ENCODE data around the gene CD82.

Gene CD82

GRCh38 chr11:44638032-44638431 is 72.6 kb downstream of the CD82 start:
- no peak for TF ChIP-seq PATZ1 (CRISPR knock-in tag; IDR thresholded peaks at IDR 0.05; ENCODE audit: borderline replicate concordance)
- TF ChIP-seq OSR1 (CRISPR knock-in tag; IDR thresholded peaks at IDR 0.05) = no peak
- no peak for TF ChIP-seq ZFP3 (CRISPR knock-in tag; IDR thresholded peaks at IDR 0.05)
- no peak for TF ChIP-seq CREB5 (CRISPR knock-in tag; IDR thresholded peaks at IDR 0.05; ENCODE audit: low read depth)
- no peak for TF ChIP-seq BACH2 (CRISPR knock-in tag; IDR thresholded peaks at IDR 0.05; ENCODE audit: borderline replicate concordance)
- no peak for TF ChIP-seq ZNF565 (CRISPR knock-in tag; conservative IDR thresholded peaks at IDR 0.05; ENCODE audit: low read depth)
- TF ChIP-seq GLIS3 (CRISPR knock-in tag; IDR thresholded peaks at IDR 0.05) = no peak
- no peak for TF ChIP-seq RARB (CRISPR knock-in tag; IDR thresholded peaks at IDR 0.05)
- TF ChIP-seq ESRRG (CRISPR knock-in tag; IDR thresholded peaks at IDR 0.05) = no peak
- no peak for ATAC-seq

GRCh38 chr11:44643217-44643616 is 77.8 kb downstream of the CD82 start:
- ATAC-seq = no peak
- TF ChIP-seq TSHZ2 (CRISPR knock-in tag; IDR thresholded peaks at IDR 0.05) = no peak
- TF ChIP-seq BACH2 (CRISPR knock-in tag; IDR thresholded peaks at IDR 0.05; ENCODE audit: borderline replicate concordance) = no peak
- TF ChIP-seq TCF4 (CRISPR knock-in tag; IDR thresholded peaks at IDR 0.05; ENCODE audit: borderline replicate concordance) = no peak
- TF ChIP-seq ZFP30 (CRISPR knock-in tag; IDR thresholded peaks at IDR 0.05) = no peak
- TF ChIP-seq PPARA (CRISPR knock-in tag; IDR thresholded peaks at IDR 0.05; ENCODE audit: borderline replicate concordance) = no peak
- TF ChIP-seq ESRRG (CRISPR knock-in tag; IDR thresholded peaks at IDR 0.05) = no peak
- TF ChIP-seq OSR1 (CRISPR knock-in tag; IDR thresholded peaks at IDR 0.05) = no peak
- TF ChIP-seq TOX (CRISPR knock-in tag; IDR thresholded peaks at IDR 0.05; ENCODE audit: borderline replicate concordance) = no peak
- no peak for TF ChIP-seq ARNTL (CRISPR knock-in tag; IDR thresholded peaks at IDR 0.05; ENCODE audit: borderline replicate concordance, low read depth)
- TF ChIP-seq ZNF565 (CRISPR knock-in tag; conservative IDR thresholded peaks at IDR 0.05; ENCODE audit: low read depth) = no peak
- no peak for TF ChIP-seq GLIS3 (CRISPR knock-in tag; IDR thresholded peaks at IDR 0.05)
- no peak for TF ChIP-seq RARB (CRISPR knock-in tag; IDR thresholded peaks at IDR 0.05)
- TF ChIP-seq PATZ1 (CRISPR knock-in tag; IDR thresholded peaks at IDR 0.05; ENCODE audit: borderline replicate concordance) = no peak
- no peak for TF ChIP-seq ISL1 (CRISPR knock-in tag; IDR thresholded peaks at IDR 0.05)
- TF ChIP-seq CREB5 (CRISPR knock-in tag; IDR thresholded peaks at IDR 0.05; ENCODE audit: low read depth) = no peak
- TF ChIP-seq POU6F1 (CRISPR knock-in tag; IDR thresholded peaks at IDR 0.05; ENCODE audit: borderline replicate concordance, low read depth) = no peak
- no peak for TF ChIP-seq CSRNP3 (CRISPR knock-in tag; IDR thresholded peaks at IDR 0.05)

Measured in SK-N-SH treated with all-trans-retinoic acid at 6 μM for 48 hours (cell line).